ENCODE data around the gene RPL18A. TPM values are rescaled to one million over a fixed set of nuclear protein-coding genes. Genes with fewer than 3 reads are reported as not detected.

Gene RPL18A
- total RNA-seq, result 1,207 TPM

DNA sequence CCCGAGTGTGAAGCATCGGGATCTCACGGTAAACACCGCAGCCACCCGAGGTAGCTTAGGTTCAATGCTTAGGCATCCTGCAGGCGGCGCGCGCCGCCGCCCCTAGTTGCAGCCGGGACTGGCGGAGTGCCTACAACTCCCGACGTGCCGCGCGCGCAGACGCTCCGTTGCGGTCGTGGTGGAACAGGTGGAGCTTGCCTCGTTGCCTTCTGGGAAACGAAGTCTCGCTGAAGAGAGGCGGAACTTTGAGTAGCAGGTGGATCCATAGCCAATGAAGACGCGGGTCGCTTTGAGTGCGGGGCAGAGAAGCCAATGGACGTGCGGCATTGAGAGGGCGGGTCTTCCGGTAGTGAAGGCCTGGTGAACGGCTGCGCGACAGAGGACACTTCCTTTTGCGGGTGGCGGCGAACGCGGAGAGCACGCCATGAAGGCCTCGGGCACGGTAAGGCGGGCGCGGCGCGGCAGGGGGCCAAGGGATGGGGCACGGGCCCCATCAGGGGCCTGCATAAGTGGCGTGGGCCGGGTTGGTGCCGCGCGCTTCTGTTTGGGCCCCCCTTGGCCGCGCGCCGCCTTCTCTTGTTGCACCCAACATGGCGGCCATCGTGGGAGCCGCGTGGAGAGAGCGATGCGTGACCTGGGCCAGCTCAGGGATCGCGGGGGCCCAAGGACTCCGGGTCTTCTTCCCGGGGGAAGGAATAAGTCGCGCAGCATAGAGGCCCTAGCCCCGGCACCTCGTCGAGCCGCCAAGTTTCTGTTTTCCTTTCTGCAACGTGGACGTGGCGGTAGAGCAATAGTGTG is at the start of gene RPL18A:
Gene RPL18A (plus strand): TSS at position 378 of the 798 bp plus-strand sequence. CDS start 47 bp downstream, at position 425.

DNA sequence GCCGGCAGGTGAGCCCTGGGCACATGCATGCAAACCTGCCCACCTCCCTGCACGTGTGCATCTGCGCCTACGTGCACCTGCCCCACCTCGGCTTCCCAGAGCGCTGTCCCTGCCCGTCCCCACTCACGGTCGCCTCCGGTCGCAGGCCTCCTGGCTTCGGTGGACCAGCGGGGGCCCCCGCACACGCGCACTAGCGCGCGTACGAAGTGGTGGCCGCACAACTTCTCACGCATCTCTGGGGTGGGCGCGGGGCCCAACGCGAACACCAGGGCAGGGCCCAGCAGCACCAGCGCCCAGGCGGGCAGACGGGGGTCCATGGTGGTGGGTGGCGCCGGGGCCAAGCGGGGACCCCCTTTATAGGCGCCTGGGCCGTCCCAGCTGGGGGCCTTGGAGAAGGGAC is 38.5 kb upstream of the RPL18A start, which contains the start of gene INSL3:
Gene INSL3 (minus strand): TSS at position 330 of the 400 bp plus-strand sequence. CDS start 13 bp downstream, at position 317.

DNA sequence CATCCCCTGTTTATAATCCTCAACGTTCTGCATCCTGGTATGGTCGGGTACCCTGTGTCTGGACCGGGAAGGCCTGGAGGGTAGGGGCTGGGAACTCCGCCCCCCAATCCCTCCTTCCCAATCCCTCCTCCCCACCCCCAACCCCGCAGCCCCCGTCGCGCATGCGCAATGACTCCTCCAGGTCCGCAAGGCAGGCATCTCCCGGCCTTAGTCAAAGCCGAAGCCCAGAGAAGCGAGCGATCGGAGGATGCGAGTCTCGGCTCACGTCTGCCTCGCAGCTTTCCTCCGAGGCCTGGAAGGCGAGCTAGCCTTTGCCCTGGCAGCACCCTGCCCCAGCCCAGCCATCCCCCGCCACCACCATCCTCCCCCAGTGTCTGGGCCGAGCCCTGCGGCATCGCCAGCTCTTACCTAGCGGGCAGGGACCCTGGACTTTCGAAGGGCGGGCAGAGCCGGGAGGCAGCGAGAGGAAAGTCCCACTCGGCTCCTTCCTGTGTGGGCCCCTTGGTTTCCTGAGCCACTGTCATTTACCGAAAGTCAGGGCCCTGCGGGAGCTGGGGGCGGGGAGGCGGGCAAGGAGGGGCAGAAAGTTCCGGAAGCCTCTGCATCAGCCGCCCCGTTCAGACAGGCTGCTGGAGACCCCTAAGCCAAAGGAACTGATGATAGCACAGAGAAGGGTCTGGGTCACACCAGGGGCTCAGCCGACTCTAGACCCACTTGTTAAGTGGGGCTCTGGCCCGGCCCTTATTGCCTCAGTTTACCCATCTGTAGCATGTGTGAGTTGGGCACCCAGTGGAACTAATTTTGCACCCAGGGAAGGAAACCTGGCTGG is 12.0 kb upstream of the RPL18A start, which contains the start of gene JAK3:
Gene JAK3 (minus strand): TSS at position 445 of the 829 bp plus-strand sequence. CDS start 3,565 bp downstream, outside the sequence.

DNA sequence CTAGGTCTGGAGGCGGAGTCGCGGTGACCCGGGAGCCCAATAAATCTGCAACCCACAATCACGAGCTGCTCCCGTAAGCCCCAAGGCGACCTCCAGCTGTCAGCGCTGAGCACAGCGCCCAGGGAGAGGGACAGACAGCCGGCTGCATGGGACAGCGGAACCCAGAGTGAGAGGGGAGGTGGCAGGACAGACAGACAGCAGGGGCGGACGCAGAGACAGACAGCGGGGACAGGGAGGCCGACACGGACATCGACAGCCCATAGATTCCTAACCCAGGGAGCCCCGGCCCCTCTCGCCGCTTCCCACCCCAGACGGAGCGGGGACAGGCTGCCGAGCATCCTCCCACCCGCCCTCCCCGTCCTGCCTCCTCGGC is 12.2 kb downstream of the RPL18A start, which contains the start of gene SLC5A5:
Gene SLC5A5 (plus strand): TSS at position 68 of the 373 bp plus-strand sequence. CDS start 375 bp downstream, outside the sequence.

Small RNAs within 50 kb of the gene (small RNA-seq; reads per million reads assigned to genes)
- gene SNORA68 (ENCODE audit: low replicate concordance), result not detected

Other genes with a start within 250 kb of the RPL18A start
- 0.41 TPM for gene UNC13A, start 171.6 kb upstream of the RPL18A start, total RNA-seq
- 50.0 TPM for gene MAP1S, start 140.4 kb upstream of the RPL18A start, total RNA-seq
- 4.7 TPM for gene FCHO1, start 108.4 kb upstream of the RPL18A start, total RNA-seq
- gene B3GNT3, start 64.8 kb upstream of the RPL18A start, total RNA-seq, result 7.4 TPM
- not detected for gene INSL3, start 38.4 kb upstream of the RPL18A start, total RNA-seq
- 11.7 TPM for gene JAK3, start 11.9 kb upstream of the RPL18A start, total RNA-seq
- not detected for gene SLC5A5, start 12.0 kb downstream of the RPL18A start, total RNA-seq
- 26.9 TPM for gene CCDC124, start 73.1 kb downstream of the RPL18A start, total RNA-seq
- 5.7 TPM for gene KCNN1, start 107.2 kb downstream of the RPL18A start, total RNA-seq
- 16.6 TPM for gene ARRDC2, start 148.3 kb downstream of the RPL18A start, total RNA-seq
- 1.3 TPM for gene IL12RB1, start 227.0 kb downstream of the RPL18A start, total RNA-seq
- 10.4 TPM for gene MAST3, start 237.9 kb downstream of the RPL18A start, total RNA-seq

Data from metanephros (tissue), 2 donors.